DND-41 (cell line): ENCODE measurements around the gene PDCD4.

Source experiments
- ATAC-seq: fragments of 200-7000 bp; cut with Tn5 transposase; 3 replicates; pipeline ENCODE4 v1.9.1; 2021; ENCODE audit warnings: low read depth; ENCODE audit not compliant: insufficient read depth
- DNase-seq: peaks from one replicate; pipeline ENCODE4 v3.0.0-alpha.2; 2020
- H2AFZ ChIP-seq: 2 replicates; pipeline ENCODE4 v1.6.0; 2012; ENCODE audit warnings: low read depth, low read length
- H3K27ac ChIP-seq: 2 replicates; pipeline ENCODE4 v1.5.1; 2012; ENCODE audit warnings: low read length, inconsistent platforms
- H3K27me3 ChIP-seq: fragments of 200-600 bp; sonication (generic); 2 replicates; pipeline ENCODE4 v1.6.0; 2012; ENCODE audit warnings: low read length, mild to moderate bottlenecking, inconsistent platforms; ENCODE audit not compliant: insufficient read depth, poor library complexity
- H3K36me3 ChIP-seq: 2 replicates; pipeline ENCODE4 v1.5.1; 2012; ENCODE audit warnings: low read length, inconsistent platforms; ENCODE audit not compliant: insufficient read depth
- H3K4me1 ChIP-seq: 2 replicates; pipeline ENCODE4 v1.5.1; 2012; ENCODE audit warnings: mild to moderate bottlenecking, low read length; ENCODE audit not compliant: insufficient read depth
- H3K4me2 ChIP-seq: 2 replicates; pipeline ENCODE4 v1.6.0; 2012; ENCODE audit warnings: mild to moderate bottlenecking, moderate library complexity, low read length, inconsistent platforms; ENCODE audit not compliant: insufficient read depth
- H3K4me3 ChIP-seq, 2 experiments: fragments of 200-600 bp in 1 of 2; shearing (Covaris generic) in 1 of 2; 2 replicates each; pipeline ENCODE4 v1.5.1; 2012 to 2016; ENCODE audit warnings: inconsistent platforms in 2 of 2, low read length in 2 of 2, mild to moderate bottlenecking in 2 of 2, low read depth in 1 of 2, moderate library complexity in 1 of 2
- H3K79me2 ChIP-seq: 2 replicates; pipeline ENCODE4 v1.6.0; 2012; ENCODE audit warnings: low read length, inconsistent platforms; ENCODE audit not compliant: insufficient read depth
- H3K9ac ChIP-seq: 2 replicates; pipeline ENCODE4 v1.6.0; 2012; ENCODE audit warnings: low read depth, mild to moderate bottlenecking, inconsistent platforms, low read length, moderate library complexity
- H3K9me3 ChIP-seq: 2 replicates; pipeline ENCODE4 v1.5.1; 2012; ENCODE audit warnings: low read length, moderate library complexity, mild to moderate bottlenecking, inconsistent platforms; ENCODE audit not compliant: insufficient read depth, severe bottlenecking
- H4K20me1 ChIP-seq: 2 replicates; pipeline ENCODE4 v1.6.0; 2012; ENCODE audit warnings: low read length; ENCODE audit not compliant: insufficient read depth
- EZH2 ChIP-seq: IDR thresholded peaks from 3 replicates; pipeline ENCODE4 v1.6.1; 2012; ENCODE audit warnings: borderline replicate concordance, low read depth, mild to moderate bottlenecking, moderate library complexity, low read length, inconsistent platforms; ENCODE audit not compliant: severe bottlenecking
- TF ChIP-seq, protein P1 (sequence below): IDR thresholded peaks from 2 replicates; pipeline ENCODE4 v1.5.1; 2012; ENCODE audit warnings: borderline replicate concordance, low read length, moderate library complexity, mild to moderate bottlenecking; ENCODE audit not compliant: poor library complexity, severe bottlenecking; ENCODE audit errors: extremely low read depth

Gene PDCD4

DNA sequence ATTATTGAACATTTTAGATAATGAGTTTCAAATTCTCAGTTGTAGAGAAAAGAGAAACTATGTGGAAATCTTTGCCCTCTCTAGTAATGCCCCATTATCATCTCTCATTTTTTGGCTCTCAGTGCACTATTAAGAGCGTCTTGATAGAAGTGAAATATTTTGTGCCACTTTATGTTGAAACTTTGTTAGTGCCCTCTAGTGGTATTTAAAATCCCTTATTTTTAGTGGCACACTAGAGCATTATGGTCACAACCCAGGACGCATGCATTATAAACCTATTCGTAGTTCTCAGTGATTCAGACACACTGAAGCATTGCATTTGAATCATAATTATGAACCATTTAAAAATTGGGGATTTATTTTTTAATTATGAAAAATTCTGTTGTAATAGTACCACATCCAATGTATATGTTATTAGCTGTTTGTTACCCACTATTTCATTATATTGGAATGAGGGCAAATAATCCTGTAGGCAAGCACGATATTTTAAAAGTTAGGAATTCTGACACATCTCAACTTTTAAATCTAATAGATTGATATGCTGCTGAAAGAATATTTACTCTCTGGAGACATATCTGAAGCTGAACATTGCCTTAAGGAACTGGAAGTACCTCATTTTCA is 21.9 kb downstream of the PDCD4 start:
- Histone ChIP-seq H3K79me2 (no peaks in the 10 kb centered on the region), H3K4me2 (no peak overlapping the region), H3K4me1 (no peaks in the 10 kb centered on the region), H3K27me3 (no peaks in the 10 kb centered on the region), H3K9ac (no peak overlapping the region), H3K27ac (no peak overlapping the region), H4K20me1 (no peaks in the 10 kb centered on the region), H2AFZ (no peak overlapping the region), H3K36me3 (peaks cover 61% of the 10 kb centered on the region), H3K9me3 (no peaks in the 10 kb centered on the region), H3K4me3 (no peak overlapping the region)
- no peak for TF ChIP-seq EZH2
- TF ChIP-seq, protein P1, sequence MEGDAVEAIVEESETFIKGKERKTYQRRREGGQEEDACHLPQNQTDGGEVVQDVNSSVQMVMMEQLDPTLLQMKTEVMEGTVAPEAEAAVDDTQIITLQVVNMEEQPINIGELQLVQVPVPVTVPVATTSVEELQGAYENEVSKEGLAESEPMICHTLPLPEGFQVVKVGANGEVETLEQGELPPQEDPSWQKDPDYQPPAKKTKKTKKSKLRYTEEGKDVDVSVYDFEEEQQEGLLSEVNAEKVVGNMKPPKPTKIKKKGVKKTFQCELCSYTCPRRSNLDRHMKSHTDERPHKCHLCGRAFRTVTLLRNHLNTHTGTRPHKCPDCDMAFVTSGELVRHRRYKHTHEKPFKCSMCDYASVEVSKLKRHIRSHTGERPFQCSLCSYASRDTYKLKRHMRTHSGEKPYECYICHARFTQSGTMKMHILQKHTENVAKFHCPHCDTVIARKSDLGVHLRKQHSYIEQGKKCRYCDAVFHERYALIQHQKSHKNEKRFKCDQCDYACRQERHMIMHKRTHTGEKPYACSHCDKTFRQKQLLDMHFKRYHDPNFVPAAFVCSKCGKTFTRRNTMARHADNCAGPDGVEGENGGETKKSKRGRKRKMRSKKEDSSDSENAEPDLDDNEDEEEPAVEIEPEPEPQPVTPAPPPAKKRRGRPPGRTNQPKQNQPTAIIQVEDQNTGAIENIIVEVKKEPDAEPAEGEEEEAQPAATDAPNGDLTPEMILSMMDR: peak; percentile 68
- ATAC-seq (peak; percentile 92), DNase-seq (no peak)

DNA sequence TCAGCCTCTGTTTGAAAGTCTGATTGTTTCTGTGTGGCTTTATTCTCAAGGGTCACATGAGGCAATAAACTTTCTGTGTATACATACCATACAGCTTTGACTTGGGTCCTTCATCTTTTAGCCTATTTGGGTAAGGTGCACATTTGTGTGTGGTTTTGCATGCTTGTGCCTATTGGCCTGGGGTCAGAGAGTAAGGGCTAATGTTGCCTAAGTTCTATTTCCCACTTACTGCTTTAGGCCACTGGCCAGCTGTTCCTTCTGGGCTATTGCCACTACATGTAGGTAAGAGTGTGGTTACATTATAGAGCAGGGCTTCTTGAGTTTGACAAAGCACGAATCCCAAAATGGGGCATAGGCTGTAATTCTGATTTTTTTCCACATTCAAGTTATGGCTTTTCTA is 25.5 kb downstream of the PDCD4 start:
- ATAC-seq (no peak), DNase-seq (no peak)
- Histone ChIP-seq H3K27ac (no peak overlapping the region), H3K4me3 (no peak overlapping the region), H3K27me3 (no peaks in the 10 kb centered on the region), H2AFZ (no peak overlapping the region), H3K9me3 (no peaks in the 10 kb centered on the region), H3K36me3 (peaks cover 66% of the 10 kb centered on the region), H3K4me1 (no peaks in the 10 kb centered on the region), H4K20me1 (no peaks in the 10 kb centered on the region; the same call in 1 of the 2 replicates), H3K9ac (no peak overlapping the region), H3K79me2 (no peaks in the 10 kb centered on the region), H3K4me2 (no peak overlapping the region)
- TF ChIP-seq EZH2: no peak
- TF ChIP-seq, protein P1: no peak

DNA sequence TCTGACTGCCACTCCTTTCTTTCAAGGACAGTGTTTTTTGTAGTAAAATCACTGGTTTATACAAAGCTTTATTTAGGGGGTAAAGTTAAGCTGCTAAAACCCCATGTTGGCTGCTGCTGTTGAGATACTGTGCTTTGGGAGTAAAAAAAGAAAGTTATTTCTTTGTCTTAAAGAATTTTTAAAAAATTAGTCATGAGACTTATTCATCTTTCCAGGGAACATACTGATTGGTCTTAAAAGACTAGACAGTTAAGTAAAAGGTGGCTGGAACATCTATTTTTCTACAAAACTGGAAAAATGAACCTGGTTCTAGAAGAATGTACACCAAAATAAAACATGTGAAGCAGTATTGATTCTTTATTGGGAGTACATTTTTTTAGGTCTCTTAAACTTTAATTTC is 26.7 kb downstream of the PDCD4 start:
- no peak overlapping the region for H3K9ac ChIP-seq
- ATAC-seq (no peak), DNase-seq (no peak)
- no peak overlapping the region for H3K4me3 ChIP-seq
- no peak overlapping the region for H3K27ac ChIP-seq
- no peaks in the 10 kb centered on the region for H3K27me3 ChIP-seq
- no peaks in the 10 kb centered on the region for H3K4me1 ChIP-seq
- no peak for TF ChIP-seq EZH2
- TF ChIP-seq, protein P1: no peak
- H4K20me1 ChIP-seq: no peaks in the 10 kb centered on the region; the same call in 1 of the 2 replicates
- H3K36me3 ChIP-seq: peaks cover 62% of the 10 kb centered on the region
- H3K4me2 ChIP-seq: no peak overlapping the region
- H2AFZ ChIP-seq: no peak overlapping the region
- no peaks in the 10 kb centered on the region for H3K79me2 ChIP-seq
- no peaks in the 10 kb centered on the region for H3K9me3 ChIP-seq
